Panc1 (cell line): Measurements from ENCODE around the gene CLDN11.

Source experiments
- CTCF ChIP-seq: fragments of 450-650 bp; IDR thresholded peaks from 2 replicates; pipeline ENCODE4 v1.5.1; 2017; ENCODE audit warnings: mild to moderate bottlenecking
- POLR2AphosphoS5 ChIP-seq: IDR thresholded peaks from 2 replicates; pipeline ENCODE4 v1.6.1; 2012; ENCODE audit warnings: mild to moderate bottlenecking, low read depth, low read length, moderate library complexity
- REST ChIP-seq, 2 experiments: IDR thresholded peaks; 2 replicates each; pipeline ENCODE4 v1.6.1; 2011 to 2012; ENCODE audit warnings: low read depth in 2 of 2, control low read depth in 1 of 2, low read length in 1 of 2, mild to moderate bottlenecking in 1 of 2, moderate library complexity in 1 of 2; ENCODE audit not compliant: insufficient read depth in 1 of 2
- SIN3A ChIP-seq: IDR thresholded peaks from 2 replicates; pipeline ENCODE4 v1.6.1; 2012; ENCODE audit warnings: low read depth, mild to moderate bottlenecking, low read length, moderate library complexity, borderline replicate concordance; ENCODE audit not compliant: insufficient read depth
- TCF7L2 ChIP-seq: IDR thresholded peaks from 2 replicates; pipeline ENCODE4 v1.6.1; 2011; ENCODE audit warnings: mild to moderate bottlenecking, low read depth, low read length, inconsistent platforms

- TF ChIP-seq CTCF (no peak), POLR2AphosphoS5 (no peak), TCF7L2 (no peak), REST (IDR thresholded peaks at IDR 0.05; ENCODE audit: insufficient read depth in 1 of 2, low read depth in 2 of 2, low read length in 1 of 2) (no peak), SIN3A (no peak)
Observed at GRCh38 chr3:170438836-170439235, 20.2 kb downstream of the CLDN11 start.
